HepG2 (cell line): Measurements from ENCODE around the gene TIPRL. TPM values are rescaled to one million over a fixed set of nuclear protein-coding genes. Genes with fewer than 3 reads are reported as not detected.

Experiments
- ARNT2 ChIP-seq: sonication (generic); formaldehyde crosslinking; IDR thresholded peaks from 2 replicates; pipeline ENCODE4 v1.8.0; 2022; ENCODE audit warnings: mild to moderate bottlenecking, low read depth, missing genetic modification reagents, moderate library complexity
- CEBPZ ChIP-seq: IDR thresholded peaks from 2 replicates; pipeline ENCODE4 v1.6.1; 2012; ENCODE audit warnings: low read length, improper control_type of control experiment
- CHD4 ChIP-seq: fragments of 200-600 bp; sonication (generic); IDR thresholded peaks from 2 replicates; pipeline ENCODE4 v1.7.0; 2017; ENCODE audit warnings: mild to moderate bottlenecking, low read length, borderline replicate concordance
- DMAP1 ChIP-seq: IDR thresholded peaks from 2 replicates; pipeline ENCODE4 v1.6.1; 2016
- FOXC1 ChIP-seq: sonication (generic); formaldehyde crosslinking; IDR thresholded peaks from 2 replicates; pipeline ENCODE4 v1.8.0; 2022; ENCODE audit warnings: mild to moderate bottlenecking, missing genetic modification reagents, borderline replicate concordance
- HNRNPK ChIP-seq: fragments of 200-400 bp; formaldehyde crosslinking; IDR thresholded peaks from 2 replicates; pipeline ENCODE4 v1.6.1; 2018; ENCODE audit warnings: low read length, low read depth, moderate library complexity, mild to moderate bottlenecking; ENCODE audit not compliant: poor library complexity, severe bottlenecking
- HOXA3 ChIP-seq: sonication (generic); formaldehyde crosslinking; IDR thresholded peaks from 2 replicates; pipeline ENCODE4 v1.5.0; 2020; ENCODE audit warnings: missing genetic modification reagents
- KDM3A ChIP-seq: IDR thresholded peaks from 2 replicates; pipeline ENCODE4 v1.6.1; 2018; ENCODE audit warnings: low read depth, missing compliant biosample characterization
- MTF2 ChIP-seq: sonication (generic); formaldehyde crosslinking; IDR thresholded peaks from 2 replicates; pipeline ENCODE4 v1.5.0; 2020; ENCODE audit warnings: missing genetic modification reagents, borderline replicate concordance
- POGZ ChIP-seq: sonication (generic); formaldehyde crosslinking; IDR thresholded peaks from 2 replicates; pipeline ENCODE4 v1.4.0; 2020; ENCODE audit warnings: mild to moderate bottlenecking, missing genetic modification reagents
- RCOR2 ChIP-seq: IDR thresholded peaks from 2 replicates; pipeline ENCODE4 v1.6.1; 2016; ENCODE audit warnings: missing biosample characterization, missing genetic modification reagents
- SRSF4 ChIP-seq: fragments of 200-400 bp; formaldehyde crosslinking; IDR thresholded peaks from one replicate; pipeline ENCODE4 v1.6.1; 2018; ENCODE audit warnings: mild to moderate bottlenecking, low read depth, low read length, moderate library complexity; ENCODE audit not compliant: poor library complexity, severe bottlenecking
- U2AF1 ChIP-seq: fragments of 200-400 bp; formaldehyde crosslinking; optimal IDR thresholded peaks from 2 replicates; pipeline ENCODE3; 2017; ENCODE audit warnings: mild to moderate bottlenecking, low read depth, low read length
- ZC3H13 ChIP-seq: sonication (generic); formaldehyde crosslinking; IDR thresholded peaks from 2 replicates; pipeline ENCODE4 v1.8.1; 2023; ENCODE audit warnings: mild to moderate bottlenecking, missing genetic modification reagents, moderate library complexity
- ZFAT ChIP-seq: sonication (generic); formaldehyde crosslinking; conservative IDR thresholded peaks from 2 replicates; pipeline ENCODE4 v1.8.1; 2023; ENCODE audit warnings: missing genetic modification reagents, inconsistent platforms
- ZNF615 ChIP-seq: sonication (generic); formaldehyde crosslinking; IDR thresholded peaks from 2 replicates; pipeline ENCODE4 v1.5.0; 2020; ENCODE audit warnings: mild to moderate bottlenecking, missing genetic modification reagents, borderline replicate concordance
- polyA plus RNA-seq, 8 experiments: library from polyadenylated mRNA; depleted of rRNA in 3 of 8; stranded (reverse) in 7 of 8; unstranded in 1 of 8; fragments of >200 nt; fragmentation: Illumina TruSeq in 4 of 8; extraction: Trizol in 4 of 8; gene quantifications; 2 replicates each; pipeline versions ENCODE4 v1.2.1 to v1.2.3, GENCODE V29; 2011 to 2016; ENCODE audit warnings: low read depth in 4 of 8, missing spikeins in 1 of 8, mixed read lengths in 1 of 8; ENCODE audit not compliant: insufficient read depth in 1 of 8
- total RNA-seq, 5 experiments: library from RNA; depleted of rRNA; stranded (reverse); fragments of >200 nt; fragmentation: Illumina TruSeq; extraction: Trizol; gene quantifications; 2 replicates each; pipeline ENCODE4 v1.2.3, GENCODE V29; 2016; ENCODE audit warnings: low read depth in 1 of 5
- TF ChIP-seq, protein P1 (sequence below), 2 experiments: sonication (generic) in 1 of 2; formaldehyde crosslinking in 1 of 2; IDR thresholded peaks; 2 replicates each; pipeline versions ENCODE4 v1.6.1 to v1.9.0; 2014 to 2022; ENCODE audit warnings: antibody characterized with exemption in 1 of 2, borderline replicate concordance in 1 of 2, inconsistent platforms in 1 of 2, low read depth in 1 of 2, missing genetic modification reagents in 1 of 2
- TF ChIP-seq, protein P2 (sequence below): sonication (generic); formaldehyde crosslinking; IDR thresholded peaks from 2 replicates; pipeline ENCODE4 v1.5.0; 2020; ENCODE audit warnings: mild to moderate bottlenecking, missing genetic modification reagents

Gene TIPRL
- total and polyA plus RNA-seq, 2 of the 13 experiments (the other 11 are each of a cell fraction or from before 2014, with no cell fraction given): 10.1 to 22.8 TPM

- TF ChIP-seq ZNF615 (CRISPR knock-in tag): no peak
- no peak for TF ChIP-seq SRSF4
- peak; percentile 68; the same call in 1 of the 2 replicates for TF ChIP-seq DMAP1 (CRISPR knock-in tag)
- TF ChIP-seq ZFAT (CRISPR knock-in tag): no peak
- peak; percentile 98 for TF ChIP-seq POGZ (CRISPR knock-in tag)
- TF ChIP-seq ARNT2 (CRISPR knock-in tag): no peak; the same call in 1 of the 2 replicates
- TF ChIP-seq FOXC1 (CRISPR knock-in tag): peak; percentile 80; the same call in 1 of the 2 replicates
- no peak for TF ChIP-seq ZC3H13 (CRISPR knock-in tag)
- no peak for TF ChIP-seq CEBPZ
- TF ChIP-seq MTF2 (CRISPR knock-in tag): peak; percentile 46; the same call in 1 of the 2 replicates
- TF ChIP-seq, protein P1, sequence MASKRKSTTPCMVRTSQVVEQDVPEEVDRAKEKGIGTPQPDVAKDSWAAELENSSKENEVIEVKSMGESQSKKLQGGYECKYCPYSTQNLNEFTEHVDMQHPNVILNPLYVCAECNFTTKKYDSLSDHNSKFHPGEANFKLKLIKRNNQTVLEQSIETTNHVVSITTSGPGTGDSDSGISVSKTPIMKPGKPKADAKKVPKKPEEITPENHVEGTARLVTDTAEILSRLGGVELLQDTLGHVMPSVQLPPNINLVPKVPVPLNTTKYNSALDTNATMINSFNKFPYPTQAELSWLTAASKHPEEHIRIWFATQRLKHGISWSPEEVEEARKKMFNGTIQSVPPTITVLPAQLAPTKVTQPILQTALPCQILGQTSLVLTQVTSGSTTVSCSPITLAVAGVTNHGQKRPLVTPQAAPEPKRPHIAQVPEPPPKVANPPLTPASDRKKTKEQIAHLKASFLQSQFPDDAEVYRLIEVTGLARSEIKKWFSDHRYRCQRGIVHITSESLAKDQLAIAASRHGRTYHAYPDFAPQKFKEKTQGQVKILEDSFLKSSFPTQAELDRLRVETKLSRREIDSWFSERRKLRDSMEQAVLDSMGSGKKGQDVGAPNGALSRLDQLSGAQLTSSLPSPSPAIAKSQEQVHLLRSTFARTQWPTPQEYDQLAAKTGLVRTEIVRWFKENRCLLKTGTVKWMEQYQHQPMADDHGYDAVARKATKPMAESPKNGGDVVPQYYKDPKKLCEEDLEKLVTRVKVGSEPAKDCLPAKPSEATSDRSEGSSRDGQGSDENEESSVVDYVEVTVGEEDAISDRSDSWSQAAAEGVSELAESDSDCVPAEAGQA (IDR thresholded peaks at IDR 0.05; ENCODE audit: low read depth): peak; percentile 82
- TF ChIP-seq, protein P1 (CRISPR knock-in tag; IDR thresholded peaks at IDR 0.05; ENCODE audit: borderline replicate concordance): 0 out of 2 replicates have a peak, but pooled peaks have one; percentile 18
- TF ChIP-seq U2AF1: peak; percentile 40
- TF ChIP-seq RCOR2 (CRISPR knock-in tag): no peak
- peak; percentile 88 for TF ChIP-seq HOXA3 (CRISPR knock-in tag)
- no peak for TF ChIP-seq HNRNPK
- no peak for TF ChIP-seq CHD4
- TF ChIP-seq, protein P2, sequence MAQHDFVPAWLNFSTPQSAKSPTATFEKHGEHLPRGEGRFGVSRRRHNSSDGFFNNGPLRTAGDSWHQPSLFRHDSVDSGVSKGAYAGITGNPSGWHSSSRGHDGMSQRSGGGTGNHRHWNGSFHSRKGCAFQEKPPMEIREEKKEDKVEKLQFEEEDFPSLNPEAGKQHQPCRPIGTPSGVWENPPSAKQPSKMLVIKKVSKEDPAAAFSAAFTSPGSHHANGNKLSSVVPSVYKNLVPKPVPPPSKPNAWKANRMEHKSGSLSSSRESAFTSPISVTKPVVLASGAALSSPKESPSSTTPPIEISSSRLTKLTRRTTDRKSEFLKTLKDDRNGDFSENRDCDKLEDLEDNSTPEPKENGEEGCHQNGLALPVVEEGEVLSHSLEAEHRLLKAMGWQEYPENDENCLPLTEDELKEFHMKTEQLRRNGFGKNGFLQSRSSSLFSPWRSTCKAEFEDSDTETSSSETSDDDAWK (CRISPR knock-in tag): no peak
- peak; percentile 43; the same call in 1 of the 2 replicates for TF ChIP-seq KDM3A (CRISPR knock-in tag)
Measured at GRCh38 chr1:168178638-168179437, at the start of gene TIPRL (continued).
